C4-2B (cell line): ENCODE results near the gene TRERF1.

Experiments
- CTCF ChIP-seq: fragments of 450-650 bp; conservative IDR thresholded peaks from 2 replicates; pipeline ENCODE4 v1.5.1; 2017; ENCODE audit warnings: mild to moderate bottlenecking
- ZFX ChIP-seq: fragments of 450-650 bp; IDR thresholded peaks from 2 replicates; pipeline ENCODE4 v1.6.1; 2017

DNA sequence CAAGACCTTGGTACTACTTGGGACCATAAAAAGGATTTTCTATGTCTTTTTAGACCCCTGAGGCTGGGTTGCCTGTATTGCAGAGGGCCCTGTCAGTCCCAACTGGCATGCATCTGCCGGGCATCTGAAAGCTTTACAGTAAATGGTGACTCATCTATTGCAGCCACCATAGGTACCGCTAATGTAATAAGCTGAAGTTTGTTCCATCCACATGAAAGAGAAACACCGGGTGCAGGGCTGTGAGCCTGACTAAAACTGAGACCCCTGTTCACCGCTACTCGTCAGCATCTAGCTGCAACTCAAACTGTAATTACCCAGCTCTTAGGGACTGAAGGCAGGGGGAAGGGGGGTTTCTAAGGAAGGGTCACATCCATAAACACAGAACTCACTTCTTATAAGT lies 49.5 kb downstream of the TRERF1 start:
- TF ChIP-seq CTCF (no peak), ZFX (no peak)
